HT1080 (cell line): ENCODE measurements around the gene LTV1. TPM values are rescaled to one million over a fixed set of nuclear protein-coding genes. Genes with fewer than 3 reads are reported as not detected.
A peak's percentile ranks its signal among the peaks of the same experiment; 100 is the strongest.
"Not testable (repeated sequence)": the region's sequence is repeated elsewhere in the genome, so short reads cannot be mapped to it uniquely, and the experiment has no call there.

Experiments used
- DNase-seq: peaks from one replicate; pipeline ENCODE4 v3.0.0-alpha.2; 2015; ENCODE audit warnings: low read depth
- polyA plus RNA-seq, 2 experiments: library from polyadenylated mRNA; depleted of rRNA; stranded (reverse); fragments of >200 nt; gene quantifications; 2 replicates each; pipeline ENCODE4 v1.2.3, GENCODE V29; 2015
- total RNA-seq: library from RNA; depleted of rRNA; stranded (reverse); fragments of >200 nt; shearing (Covaris generic); gene quantifications from 2 replicates; pipeline ENCODE4 v1.2.3, GENCODE V29; 2014; rRNA removed

The LTV1 gene
- total RNA-seq = 44.3 and 48.9 TPM in 2 replicates
- polyA plus RNA-seq (2015; cell fraction: cytosol; rRNA removed) = 34.1 and 39.4 TPM in 2 replicates
- 28.7 and 36.3 TPM in 2 replicates for polyA plus RNA-seq (2015; cell fraction: nucleus; rRNA removed)

- DNase-seq = peak; percentile 95
Observed at GRCh38 chr6:143842902-143843676, at the start of gene LTV1. LTV1 (plus strand) TSS chr6:143843338; CDS start chr6:143843478, 140 bp downstream.

DNA sequence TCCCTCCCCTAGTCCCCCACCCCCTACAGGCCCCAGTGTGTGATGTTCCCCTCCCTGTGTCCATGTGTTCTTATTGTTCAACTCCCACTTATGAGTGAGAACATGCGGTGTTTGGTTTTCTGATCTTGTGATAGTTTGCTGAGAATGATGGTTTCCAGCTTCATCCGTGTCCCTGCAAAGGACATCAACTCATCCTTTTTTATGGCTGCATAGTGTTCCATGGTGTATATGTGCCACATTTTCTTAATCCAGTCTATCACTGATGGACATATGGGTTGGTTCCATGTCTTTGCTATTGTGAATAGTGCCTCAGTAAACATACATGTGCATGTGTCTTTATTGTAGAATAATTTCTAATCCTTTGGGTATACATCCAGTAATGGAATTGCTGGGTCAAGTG, 46.6 kb upstream of the LTV1 start:
- not testable (repeated sequence) for DNase-seq

DNA sequence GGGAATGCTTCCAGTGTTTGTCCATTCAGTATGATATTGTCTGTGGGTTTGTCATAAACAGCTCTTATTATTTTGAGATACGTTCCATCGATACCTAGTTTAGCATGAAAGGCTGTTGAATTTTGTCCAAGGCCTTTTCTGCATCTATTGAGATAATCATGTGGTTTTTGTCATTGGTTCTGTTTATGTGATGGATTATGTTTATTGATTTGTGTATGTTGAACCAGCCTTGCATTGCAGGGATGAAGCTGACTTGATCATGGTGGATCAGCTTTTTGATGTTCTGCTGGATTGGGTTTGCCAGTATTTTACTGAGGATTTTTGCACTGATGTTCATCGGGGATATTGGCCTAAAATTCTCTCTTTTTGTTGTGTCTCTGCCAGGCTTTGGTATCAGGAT, 44.7 kb upstream of the LTV1 start:
- DNase-seq = not testable (repeated sequence)

- DNase-seq = peak; percentile 2
Observed at GRCh38 chr6:143802833-143803565, 40.1 kb upstream of the LTV1 start.

GRCh38 chr6:143803769-143804568, 39.2 kb upstream of the LTV1 start:
- DNase-seq = no peak

DNA sequence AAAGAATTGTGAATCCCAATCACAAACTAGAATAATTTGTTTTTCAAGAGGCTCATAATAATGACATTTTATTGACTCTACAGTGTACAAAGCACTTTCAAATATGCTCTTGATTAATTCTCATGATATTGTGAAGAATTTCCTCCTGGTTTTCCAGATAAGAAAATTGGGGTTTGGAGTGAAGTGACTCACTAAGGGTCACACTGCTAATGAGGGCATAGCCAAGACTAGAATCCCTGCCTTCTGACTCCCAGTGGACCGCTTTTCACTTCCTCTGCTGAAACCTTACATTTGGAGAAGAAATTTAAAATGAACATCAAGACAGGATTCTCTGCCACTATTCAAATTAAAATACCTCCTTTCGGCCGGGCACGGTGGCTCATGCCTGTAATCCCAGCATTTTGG, 38.3 kb upstream of the LTV1 start:
- DNase-seq = no peak

- peak; percentile 74 for DNase-seq
Observed at GRCh38 chr6:143806282-143807102, 36.6 kb upstream of the LTV1 start.

- no peak for DNase-seq
Observed at GRCh38 chr6:143807103-143807772, 35.9 kb upstream of the LTV1 start.

GRCh38 chr6:143810745-143811144, 32.4 kb upstream of the LTV1 start:
- DNase-seq = no peak

DNA sequence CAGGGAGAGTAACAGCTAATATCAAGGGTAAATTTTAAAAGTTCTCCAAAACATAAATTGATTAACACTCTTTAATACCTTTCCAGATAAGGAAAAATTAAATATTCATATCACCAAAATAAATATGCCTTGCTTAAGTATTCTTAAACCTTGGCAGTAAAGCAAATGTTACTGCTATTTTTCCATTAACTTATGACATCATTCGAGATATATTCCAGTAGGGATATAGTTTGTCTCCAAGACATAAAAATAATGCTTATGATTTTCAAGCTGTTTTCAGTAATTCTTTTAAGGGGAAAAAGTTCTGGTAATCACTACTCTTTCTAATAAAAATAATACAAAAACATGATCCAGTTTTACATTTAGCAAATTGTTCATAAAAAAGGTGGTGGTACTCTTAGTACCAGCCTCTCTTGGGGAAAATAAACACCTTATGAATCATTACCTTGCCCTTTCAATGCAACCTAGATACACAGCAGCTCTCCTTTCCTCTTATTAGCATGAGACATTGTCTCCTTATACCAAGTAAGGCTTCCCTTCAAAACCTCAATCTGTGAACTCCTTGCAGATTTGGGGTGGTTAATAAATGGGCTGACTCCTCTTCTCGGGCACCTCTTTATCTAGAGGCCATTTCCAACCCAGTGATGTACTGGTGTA, 31.5 kb upstream of the LTV1 start:
- no peak for DNase-seq

DNA sequence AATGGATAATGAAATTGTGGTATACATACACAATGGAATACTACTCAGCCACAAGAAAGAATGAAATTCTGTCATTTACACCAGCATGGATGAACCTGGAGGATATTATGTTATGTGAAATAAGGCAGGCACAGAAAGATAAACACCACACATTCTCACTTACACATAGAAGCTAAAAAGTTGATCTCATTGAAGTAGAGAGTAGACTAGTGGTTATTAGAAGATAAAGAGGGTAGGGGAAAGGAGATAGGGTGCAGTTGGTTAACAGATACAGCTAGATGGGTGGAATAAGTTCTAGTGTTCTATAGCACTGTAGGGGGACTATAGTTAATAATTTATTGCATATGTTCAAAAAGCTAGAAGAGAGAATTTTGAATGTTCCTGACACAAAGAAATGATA, 25.5 kb upstream of the LTV1 start:
- DNase-seq = no peak

- DNase-seq = no peak
Observed at GRCh38 chr6:143821359-143821758, 21.8 kb upstream of the LTV1 start.

GRCh38 chr6:143822584-143823024, 20.5 kb upstream of the LTV1 start:
- peak; percentile 24 for DNase-seq

DNA sequence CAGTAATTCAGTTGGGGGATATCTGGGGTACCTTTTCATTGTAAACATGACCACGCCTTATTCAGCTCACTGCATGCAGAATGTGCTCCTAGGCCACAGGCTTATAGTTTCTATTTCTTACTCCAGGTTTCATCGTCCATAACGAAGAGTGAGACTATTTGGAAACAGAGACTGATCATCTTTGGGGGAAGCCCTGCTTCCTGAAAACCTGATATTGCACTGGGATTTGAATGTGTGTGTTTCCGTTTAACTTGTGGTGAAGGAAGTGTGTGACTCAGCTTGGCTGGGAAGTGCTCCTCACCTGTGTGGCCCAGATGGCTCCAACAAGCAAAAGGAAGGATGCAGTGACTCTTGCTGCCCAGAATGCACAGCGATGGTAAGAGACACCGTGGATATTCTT, 19.6 kb upstream of the LTV1 start:
- DNase-seq = peak; percentile 60

DNA sequence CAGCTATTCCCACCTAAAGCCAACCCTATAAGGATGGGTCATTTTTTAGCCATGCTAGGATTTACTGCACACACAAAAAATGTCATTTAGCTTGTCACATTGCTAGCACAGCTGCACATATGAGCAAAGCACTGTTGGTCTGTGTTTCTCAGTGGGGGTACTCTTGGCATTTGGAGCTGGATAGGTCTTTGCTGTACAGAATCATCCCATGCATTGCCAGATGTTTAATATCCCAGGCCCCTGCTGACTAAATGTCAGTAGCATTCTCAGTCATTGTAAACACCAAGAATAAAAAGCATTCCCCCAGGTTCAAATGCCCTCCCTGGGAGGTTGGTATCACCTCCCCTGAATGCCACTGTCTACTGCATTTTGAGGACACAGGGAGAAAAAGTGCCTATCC, 14.6 kb upstream of the LTV1 start:
- no peak for DNase-seq

- no peak for DNase-seq
Observed at GRCh38 chr6:143836150-143836549, 7.0 kb upstream of the LTV1 start.

DNA sequence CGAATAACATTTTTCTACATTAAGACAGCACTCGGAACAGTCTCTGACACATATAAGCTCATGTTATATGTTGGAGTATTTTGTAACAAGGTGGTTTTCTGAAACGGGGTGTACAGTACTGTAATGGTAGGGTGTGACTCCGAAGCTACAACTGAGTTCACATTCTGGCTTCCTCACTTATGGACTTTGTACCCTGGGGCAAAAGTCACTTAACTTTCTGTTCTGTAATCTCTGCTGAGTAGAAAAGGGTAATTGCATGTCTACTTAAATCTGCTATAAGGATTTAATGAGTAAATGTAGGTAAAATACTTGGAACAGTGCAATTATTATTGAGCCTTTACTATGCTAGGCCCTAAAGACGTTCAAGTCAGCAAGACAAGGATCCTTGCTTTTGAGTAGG, 4.7 kb upstream of the LTV1 start:
- no peak for DNase-seq

- DNase-seq = no peak
Observed at GRCh38 chr6:143839196-143839595, 3.9 kb upstream of the LTV1 start.

DNA sequence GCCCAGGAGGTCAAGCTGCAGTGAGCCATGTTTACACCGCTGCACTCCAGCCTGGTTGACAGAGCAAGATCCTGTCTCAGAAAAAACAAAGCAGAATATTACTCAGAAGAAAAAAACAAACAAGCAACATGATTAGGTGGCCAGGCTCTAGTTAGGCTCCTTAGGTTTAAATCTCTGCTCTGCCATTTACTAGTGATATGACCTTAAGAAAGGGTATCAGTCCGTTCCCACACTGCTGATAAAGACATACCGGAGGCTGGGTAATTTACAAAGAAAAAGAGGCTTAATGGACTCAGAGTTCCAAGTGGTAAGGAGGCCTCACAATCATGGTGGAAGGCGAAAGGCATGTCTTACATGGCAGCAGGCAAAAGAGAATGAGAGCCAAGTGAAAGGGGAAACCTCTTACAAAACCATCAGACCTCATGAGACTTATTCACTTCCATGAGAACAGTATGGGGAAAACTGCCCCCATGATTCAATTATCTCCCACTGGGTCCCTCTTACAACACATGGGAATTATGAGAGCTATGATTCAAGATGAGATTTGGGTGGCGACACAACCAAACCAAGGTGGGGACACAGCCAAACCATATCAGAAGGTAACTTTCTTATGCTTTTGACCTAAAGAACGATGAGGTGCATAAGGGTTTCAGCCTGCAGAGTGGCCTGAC, 2.4 kb upstream of the LTV1 start:
- DNase-seq = no peak
